Thymus (tissue), 11 donors: ENCODE results near the gene TTC39C. TPM values are rescaled to one million over a fixed set of nuclear protein-coding genes. Genes with fewer than 3 reads are reported as not detected.

ENCODE experiments used
- DNase-seq, 9 donors: peaks; one replicate each; pipeline ENCODE4 v3.0.0-alpha.2; 2013; ENCODE audit warnings: low spot score in 9 of 9, low read depth in 6 of 9, missing footprints in 1 of 9
- H3K27ac ChIP-seq, 2 donors: one replicate each; pipeline ENCODE4 v1.5.1; 2013; ENCODE audit warnings: control low read depth in 1 of 2, low read depth in 1 of 2, low read length in 1 of 2, mild to moderate bottlenecking in 1 of 2, moderate library complexity in 1 of 2
- H3K27me3 ChIP-seq, 2 donors: one replicate each; pipeline ENCODE4 v1.5.1; 2013; ENCODE audit warnings: low read length in 1 of 2; ENCODE audit not compliant: control insufficient read depth in 2 of 2, insufficient read depth in 1 of 2
- H3K36me3 ChIP-seq, 2 donors: one replicate each; pipeline ENCODE4 v1.5.1; 2013; ENCODE audit warnings: low read length in 1 of 2, mild to moderate bottlenecking in 1 of 2, moderate library complexity in 1 of 2; ENCODE audit not compliant: control insufficient read depth in 2 of 2, insufficient read depth in 2 of 2
- H3K4me1 ChIP-seq, 2 donors: one replicate each; pipeline ENCODE4 v1.5.1; 2013; ENCODE audit warnings: low read length in 2 of 2; ENCODE audit not compliant: control insufficient read depth in 2 of 2, insufficient read depth in 2 of 2
- H3K4me3 ChIP-seq, 2 donors: one replicate each; pipeline ENCODE4 v1.5.1; 2013; ENCODE audit warnings: low read length in 2 of 2, control low read depth in 1 of 2, mild to moderate bottlenecking in 1 of 2
- H3K9me3 ChIP-seq, 2 donors: one replicate each; pipeline ENCODE4 v1.5.1; 2013; ENCODE audit warnings: low read length in 1 of 2, mild to moderate bottlenecking in 1 of 2; ENCODE audit not compliant: control insufficient read depth in 2 of 2, insufficient read depth in 1 of 2
- WGBS: extraction: QIAGEN DNeasy Blood & Tissue Kit; methylation state at CpG from one replicate; pipeline ENCODE4 v1.1.7; 2013; 5-methylcytosine and 5-hydroxymethylcytosine counted together
- polyA plus RNA-seq: library from polyadenylated mRNA; stranded (reverse); fragments of 200-250 nt; gene quantifications from one replicate; pipeline ENCODE4 v1.2.3, GENCODE V29; 2013
- total RNA-seq: library from RNA; stranded (reverse); fragments of 120-200 nt; gene quantifications from one replicate; pipeline ENCODE4 v1.2.4, GENCODE V29; 2013
- donor health status: healthy.

The TTC39C gene
- total and polyA plus RNA-seq, 2 donors, result 28.0 to 33.7 TPM

- peak in 3 of 9 donors; percentile 11 to 51 (median 11) for DNase-seq
- Histone ChIP-seq H3K9me3 (no peaks in the 10 kb centered on the region), H3K27me3 (no peaks in the 10 kb centered on the region), H3K27ac (no peak overlapping the region), H3K36me3 (peaks cover 7 to 11% of the 10 kb centered on the region in 2 donors), H3K4me1 (peaks cover 3 to 4% of the 10 kb centered on the region in 2 donors), H3K4me3 (no peak overlapping the region)
- WGBS, result 86% methylated on average over 7 of the region's 7 CpGs
Observed at GRCh38 chr18:24080861-24081260, 66.3 kb downstream of the TTC39C start.

DNA sequence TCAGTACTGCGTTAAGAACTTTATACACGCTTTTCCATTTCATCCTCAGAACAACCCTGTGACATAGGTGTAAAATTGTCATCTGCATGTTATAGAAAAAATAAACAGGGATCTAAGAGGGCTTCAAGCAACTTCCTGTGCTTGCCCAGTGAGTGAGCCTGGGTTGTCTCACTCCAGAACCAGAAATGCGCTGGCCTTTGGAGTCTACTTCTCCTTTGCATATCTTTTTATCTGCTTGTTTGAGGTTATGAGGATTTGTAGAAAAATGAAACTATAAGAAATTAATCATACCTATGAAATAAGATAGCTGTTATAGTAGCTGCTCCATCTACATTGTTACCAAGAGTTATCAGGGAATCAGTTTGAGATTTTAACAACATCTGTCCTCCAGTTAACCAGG, 69.0 kb downstream of the TTC39C start:
- Histone ChIP-seq H3K36me3 (peaks cover 4 to 18% of the 10 kb centered on the region in 2 donors), H3K4me3 (no peak overlapping the region), H3K9me3 (no peaks in the 10 kb centered on the region), H3K27me3 (no peaks in the 10 kb centered on the region), H3K4me1 (no peaks in the 10 kb centered on the region), H3K27ac (no peak overlapping the region)
- WGBS, result 94% methylated on average over 3 of the region's 3 CpGs
- no peak for DNase-seq

- H3K27me3 ChIP-seq, result no peaks in the 10 kb centered on the region
- no peaks in the 10 kb centered on the region for H3K4me1 ChIP-seq
- WGBS, result 87% methylated on average over 5 of the region's 5 CpGs
- H3K36me3 ChIP-seq, result peaks cover 0 to 21% of the 10 kb centered on the region in 2 donors
- H3K27ac ChIP-seq, result no peak overlapping the region
- H3K4me3 ChIP-seq, result no peak overlapping the region
- H3K9me3 ChIP-seq, result no peaks in the 10 kb centered on the region
- DNase-seq, result no peak
Observed at GRCh38 chr18:24086082-24086481, 71.5 kb downstream of the TTC39C start.

DNA sequence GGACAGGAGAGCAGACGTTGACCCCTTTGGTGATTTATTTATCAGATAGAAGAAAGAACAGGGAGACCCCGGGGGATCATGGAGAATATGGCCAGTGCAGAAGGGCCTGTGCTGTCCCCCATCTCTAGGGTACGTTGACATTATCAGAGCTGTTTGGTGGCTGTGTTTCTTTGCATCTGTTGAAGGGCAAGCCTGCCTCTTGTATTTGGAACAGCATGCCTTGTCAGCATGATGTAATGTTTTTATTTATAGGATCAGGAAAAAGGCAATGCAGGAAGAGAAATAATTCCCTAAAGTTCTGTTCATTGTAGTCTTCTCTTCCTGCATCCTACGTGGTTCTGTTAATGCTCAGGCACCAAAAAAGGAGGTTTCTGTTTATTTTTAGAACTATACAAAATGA, 74.5 kb downstream of the TTC39C start:
- Histone ChIP-seq H3K9me3 (no peaks in the 10 kb centered on the region), H3K27me3 (no peaks in the 10 kb centered on the region), H3K4me1 (no peaks in the 10 kb centered on the region), H3K4me3 (no peak overlapping the region), H3K27ac (no peak overlapping the region), H3K36me3 (peaks cover 0 to 16% of the 10 kb centered on the region in 2 donors)
- DNase-seq, result no peak
- 92% methylated on average over 4 of the region's 4 CpGs for WGBS

DNA sequence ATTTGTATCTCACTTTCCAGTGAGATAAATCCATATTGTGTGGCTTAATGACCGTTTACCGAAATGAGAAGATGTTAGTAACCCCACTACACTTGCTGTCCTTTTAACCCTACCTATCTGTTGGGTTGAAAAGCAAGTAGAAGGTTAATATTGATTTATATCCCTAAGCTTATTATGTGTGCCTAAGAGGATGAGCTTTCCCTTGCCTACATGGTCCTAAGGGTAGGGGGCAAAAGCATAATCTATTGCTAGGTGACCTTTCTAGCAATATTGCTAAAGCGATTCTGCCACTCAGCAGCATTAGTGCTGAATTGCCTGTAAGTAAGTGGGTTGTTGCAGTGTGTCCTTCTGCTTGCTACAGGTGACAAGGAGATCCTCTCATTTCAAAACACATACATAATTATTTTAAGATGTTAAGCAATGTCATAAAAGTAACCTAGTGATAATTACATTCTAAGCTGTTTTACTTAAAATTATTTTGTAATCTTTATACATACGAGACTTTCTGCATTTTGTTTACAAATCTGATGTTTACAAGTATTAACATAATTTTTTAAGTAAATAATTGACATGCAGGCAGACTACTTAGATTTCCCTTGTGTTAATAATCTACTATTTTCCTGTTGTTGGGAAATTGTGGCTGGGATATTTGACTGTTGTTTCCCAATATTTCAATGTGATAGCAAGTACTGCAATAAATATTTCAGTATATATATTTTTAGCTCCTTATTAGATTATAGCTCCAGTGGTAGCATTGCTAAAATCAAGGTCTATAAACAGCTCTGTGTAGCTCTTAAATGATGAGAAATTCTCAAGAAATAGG, 75.2 kb downstream of the TTC39C start:
- H3K4me1 ChIP-seq, result no peaks in the 10 kb centered on the region
- H3K27ac ChIP-seq, result no peak overlapping the region

GRCh38 chr18:24090876-24091275, 76.3 kb downstream of the TTC39C start:
- Histone ChIP-seq H3K36me3 (peaks cover 0 to 20% of the 10 kb centered on the region in 2 donors), H3K27ac (no peak overlapping the region), H3K27me3 (no peaks in the 10 kb centered on the region), H3K9me3 (no peaks in the 10 kb centered on the region), H3K4me1 (no peaks in the 10 kb centered on the region), H3K4me3 (no peak overlapping the region)
- 97% methylated on average over 13 of the region's 13 CpGs for WGBS
- DNase-seq, result no peak

More for the DNA sequence above, 75.2 kb downstream of the TTC39C start:
- no peak for DNase-seq
- WGBS, result 97% methylated on average over 4 of the region's 4 CpGs
- Histone ChIP-seq H3K36me3 (peaks cover 0 to 16% of the 10 kb centered on the region in 2 donors), H3K9me3 (no peaks in the 10 kb centered on the region), H3K27me3 (no peaks in the 10 kb centered on the region), H3K4me3 (no peak overlapping the region)

DNA sequence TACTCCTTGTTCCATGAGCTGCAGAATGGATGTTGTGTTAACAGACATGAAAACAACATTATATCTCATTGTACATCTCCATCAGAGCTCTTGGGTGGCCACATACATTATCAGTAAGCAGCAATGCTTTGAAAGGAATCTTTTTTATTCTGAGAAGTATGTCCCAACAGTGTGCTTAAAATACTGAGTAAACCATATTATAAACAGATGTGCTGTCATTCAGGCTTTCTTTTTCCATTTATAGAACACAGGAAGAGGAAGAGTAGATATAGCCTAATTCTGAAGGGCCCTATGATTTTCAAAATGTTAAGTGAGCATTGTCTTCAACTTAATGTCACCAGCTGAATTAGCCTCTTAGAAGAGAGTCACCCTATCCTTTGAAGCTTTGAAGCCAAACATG, 80.0 kb downstream of the TTC39C start:
- Histone ChIP-seq H3K27ac (no peak overlapping the region), H3K9me3 (no peaks in the 10 kb centered on the region), H3K4me3 (no peak overlapping the region), H3K36me3 (peaks cover 5% of the 10 kb centered on the region in 2 donors), H3K4me1 (no peaks in the 10 kb centered on the region), H3K27me3 (no peaks in the 10 kb centered on the region)
- DNase-seq, result no peak

- 100% methylated on average over 1 of the region's 1 CpG for WGBS
- no peaks in the 10 kb centered on the region for H3K9me3 ChIP-seq
- DNase-seq, result no peak
Observed at GRCh38 chr18:24095976-24096375, 81.4 kb downstream of the TTC39C start.

DNA sequence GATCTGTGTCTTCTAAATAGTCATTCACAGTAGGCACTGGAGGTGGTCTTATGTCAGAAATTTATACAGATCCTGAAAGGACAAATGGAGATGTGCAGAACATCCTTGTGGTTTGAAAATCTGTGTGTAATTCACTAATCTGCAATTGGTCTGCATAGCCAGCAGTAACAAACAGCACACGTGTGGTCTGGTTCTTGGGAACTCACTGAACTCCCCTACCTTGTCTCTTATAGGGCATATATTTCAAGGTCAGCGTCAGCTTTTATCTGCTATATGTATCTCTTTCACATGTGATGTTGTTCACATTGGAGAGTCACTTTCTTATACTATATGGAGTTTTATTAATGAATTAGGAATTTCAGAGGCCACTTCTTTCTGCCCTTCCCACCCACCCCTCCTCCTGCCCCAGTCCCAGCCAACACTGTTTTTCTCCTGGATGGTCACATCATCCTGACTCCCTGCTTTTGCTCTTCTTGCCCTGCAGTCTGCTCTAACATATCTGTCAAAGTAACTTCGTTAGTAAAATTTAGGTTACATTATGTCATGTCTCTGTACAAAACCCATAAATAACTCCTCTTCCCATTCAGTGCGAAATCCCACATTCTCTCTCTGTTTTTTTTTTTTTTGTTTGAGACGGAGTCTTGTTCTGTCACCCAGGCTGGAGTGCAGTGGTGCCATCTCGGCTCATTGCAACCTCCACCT, 88.9 kb downstream of the TTC39C start:
- Histone ChIP-seq H3K27me3 (no peaks in the 10 kb centered on the region), H3K4me3 (no peak overlapping the region), H3K9me3 (no peaks in the 10 kb centered on the region), H3K27ac (no peak overlapping the region), H3K36me3 (peaks cover 0 to 7% of the 10 kb centered on the region in 2 donors), H3K4me1 (no peaks in the 10 kb centered on the region)
- 97% methylated on average over 6 of the region's 6 CpGs for WGBS
- DNase-seq, result no peak

More at GRCh38 chr18:24095976-24096375, 81.4 kb downstream of the TTC39C start:
- Histone ChIP-seq H3K27ac (no peak overlapping the region), H3K4me3 (no peak overlapping the region), H3K27me3 (no peaks in the 10 kb centered on the region), H3K4me1 (no peaks in the 10 kb centered on the region), H3K36me3 (peaks cover 5% of the 10 kb centered on the region in 2 donors)
